KOPT-K1 (cell line): Measurements from ENCODE around the gene OR8K3.

Experiments
- H3K27ac ChIP-seq: fragments of 200-600 bp; sonication (generic); 2 replicates; pipeline ENCODE4 v1.5.1; 2016; ENCODE audit warnings: antibody characterized with exemption, mild to moderate bottlenecking, low read depth, low read length; ENCODE audit not compliant: poor library complexity, severe bottlenecking
- H3K36me3 ChIP-seq: fragments of 200-600 bp; sonication (generic); 2 replicates; pipeline ENCODE4 v1.5.1; 2017; ENCODE audit warnings: antibody characterized with exemption, mild to moderate bottlenecking, low read length, moderate library complexity; ENCODE audit not compliant: insufficient read depth
- H3K9me3 ChIP-seq: fragments of 200-600 bp; sonication (generic); 2 replicates; pipeline ENCODE4 v1.5.1; 2017; ENCODE audit warnings: antibody characterized with exemption, low read length, mild to moderate bottlenecking; ENCODE audit not compliant: insufficient read depth, poor library complexity, severe bottlenecking

OR8K3 gene

DNA sequence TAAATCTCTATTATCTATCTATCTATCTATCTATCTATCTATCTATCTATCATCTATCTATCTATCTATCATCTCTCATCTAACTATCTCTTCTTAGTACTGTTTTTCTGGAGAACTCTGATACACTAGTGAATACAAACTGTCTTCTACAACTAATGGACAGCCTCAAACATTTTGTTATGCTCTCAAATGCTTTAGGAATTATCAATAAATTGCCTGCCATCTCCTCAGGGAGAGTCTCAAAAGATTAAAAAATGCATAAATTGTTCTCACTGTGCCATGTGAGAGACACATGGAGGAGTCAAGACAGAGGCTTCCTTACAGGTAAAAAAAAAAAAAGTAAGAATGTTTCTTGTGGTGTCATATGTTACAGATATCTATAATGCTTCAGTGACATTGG is at the start of gene OR8K3:
OR8K3 (plus strand) TSS at position 301 of the 400 bp plus-strand sequence. CDS start 3,163 bp downstream, outside the sequence.
- Histone ChIP-seq H3K9me3 (no peaks in the 10 kb centered on the region), H3K36me3 (no peaks in the 10 kb centered on the region), H3K27ac (no peak within 1 kb of the TSS)

DNA sequence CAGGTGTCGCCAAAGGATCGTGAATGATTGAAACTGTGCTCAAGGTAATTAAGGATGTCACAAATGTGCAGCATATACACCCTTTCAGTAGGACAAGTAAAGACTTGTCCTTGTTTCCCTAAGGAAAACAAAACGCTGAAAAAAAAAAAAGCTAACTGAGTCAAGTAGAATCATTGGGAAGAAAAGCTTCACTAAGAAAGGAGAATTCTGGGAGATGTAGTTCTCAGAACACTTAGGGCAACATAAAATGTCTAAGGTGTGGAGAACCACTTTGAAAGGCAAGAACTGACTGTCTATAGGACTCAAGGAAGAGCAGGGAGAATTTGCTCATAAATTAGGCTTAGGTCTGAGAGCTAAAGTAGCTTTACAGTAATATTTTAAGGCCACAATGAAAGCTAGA is 43.9 kb upstream of the OR8K3 start:
- no peaks in the 10 kb centered on the region for H3K36me3 ChIP-seq
- H3K9me3 ChIP-seq, result no peaks in the 10 kb centered on the region
- H3K27ac ChIP-seq, result no peak overlapping the region

DNA sequence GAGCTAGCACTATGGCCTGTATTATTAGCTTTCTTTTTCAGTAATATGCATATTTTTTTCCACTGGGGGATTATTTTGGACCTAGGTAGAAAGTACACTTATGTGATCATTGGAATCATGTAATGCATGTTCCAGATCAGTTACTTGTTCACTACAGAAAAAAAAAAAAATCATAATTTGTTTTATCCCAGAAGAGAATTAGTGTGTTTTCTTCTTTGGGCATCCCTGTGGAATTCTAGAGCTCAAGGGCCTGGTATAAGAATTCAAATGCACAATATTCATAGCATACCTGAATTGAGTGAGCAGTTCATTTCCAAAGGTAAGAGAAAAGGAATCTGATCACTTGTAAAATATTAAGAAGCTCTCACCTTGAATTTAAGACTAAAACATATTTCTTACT is 41.1 kb upstream of the OR8K3 start, which contains the start of gene OR5T1:
OR5T1 (plus strand) TSS at position 301 of the 400 bp plus-strand sequence. CDS start 1,485 bp downstream, outside the sequence.
- Histone ChIP-seq H3K27ac (no peak within 1 kb of the TSS), H3K9me3 (no peaks in the 10 kb centered on the region), H3K36me3 (no peaks in the 10 kb centered on the region)

DNA sequence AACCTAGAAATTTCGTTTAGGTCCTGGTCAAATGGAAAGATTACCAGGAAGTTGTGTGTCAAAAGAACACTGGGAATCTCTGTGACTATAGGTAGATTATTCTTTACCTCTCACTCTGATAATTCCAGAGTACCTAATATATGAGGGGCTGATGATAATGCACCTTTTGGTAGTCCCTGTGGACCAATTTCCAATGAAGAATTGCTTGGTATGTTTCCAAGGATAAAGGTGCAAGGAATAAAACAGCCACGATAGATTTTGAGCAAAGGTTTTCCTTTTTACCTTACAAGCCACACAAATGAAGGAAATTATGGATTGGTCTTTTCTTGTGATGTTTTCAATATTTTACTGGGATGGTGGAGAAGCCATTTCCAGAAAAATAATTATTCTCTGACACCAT is 22.8 kb upstream of the OR8K3 start, which contains the start of gene OR8H1:
OR8H1 (minus strand) TSS at position 101 of the 400 bp plus-strand sequence. CDS start 1,192 bp downstream, outside the sequence.
- no peaks in the 10 kb centered on the region for H3K36me3 ChIP-seq
- H3K27ac ChIP-seq, result no peak within 1 kb of the TSS
- H3K9me3 ChIP-seq, result no peaks in the 10 kb centered on the region

DNA sequence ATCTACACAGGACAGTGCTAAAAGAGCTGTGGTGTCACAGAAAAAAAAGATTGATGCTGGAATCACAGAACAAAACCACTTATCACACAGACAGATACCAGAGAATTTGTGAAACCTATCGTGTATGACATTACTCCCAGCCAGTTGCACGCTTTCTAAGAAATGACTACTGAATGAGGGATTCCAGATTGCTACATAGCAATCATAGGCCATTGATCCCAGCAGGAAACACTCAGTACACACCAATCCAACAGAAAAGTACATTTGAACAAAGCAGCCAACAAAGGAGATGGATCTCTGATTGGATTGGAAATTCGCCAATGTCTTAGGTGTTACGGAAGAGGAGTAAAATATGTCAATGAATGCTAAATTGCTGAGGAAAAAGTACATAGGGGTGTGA is 18.0 kb upstream of the OR8K3 start:
- Histone ChIP-seq H3K36me3 (no peaks in the 10 kb centered on the region), H3K9me3 (no peaks in the 10 kb centered on the region), H3K27ac (no peak overlapping the region)

DNA sequence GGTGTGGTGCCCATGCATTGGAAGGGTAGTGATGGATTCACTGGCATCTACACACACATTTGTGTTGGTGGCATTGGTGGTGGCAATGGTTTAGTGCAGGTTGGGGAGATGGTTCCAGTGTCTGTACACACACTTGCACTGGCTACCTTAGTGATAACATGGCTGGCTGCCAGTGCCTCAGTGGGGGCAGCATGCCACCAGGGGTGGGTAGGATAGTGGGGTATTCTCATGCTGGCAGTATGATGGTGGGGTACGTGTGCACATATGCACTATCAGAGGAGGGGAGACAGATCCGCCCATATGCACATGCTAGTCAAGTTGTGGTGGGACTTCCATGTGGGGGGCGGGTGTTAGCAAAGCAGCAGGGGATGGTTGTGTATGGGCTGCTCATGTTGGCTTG is 7.1 kb upstream of the OR8K3 start:
- Histone ChIP-seq H3K27ac (no peak overlapping the region), H3K9me3 (peaks cover 4% of the 10 kb centered on the region), H3K36me3 (no peaks in the 10 kb centered on the region)

DNA sequence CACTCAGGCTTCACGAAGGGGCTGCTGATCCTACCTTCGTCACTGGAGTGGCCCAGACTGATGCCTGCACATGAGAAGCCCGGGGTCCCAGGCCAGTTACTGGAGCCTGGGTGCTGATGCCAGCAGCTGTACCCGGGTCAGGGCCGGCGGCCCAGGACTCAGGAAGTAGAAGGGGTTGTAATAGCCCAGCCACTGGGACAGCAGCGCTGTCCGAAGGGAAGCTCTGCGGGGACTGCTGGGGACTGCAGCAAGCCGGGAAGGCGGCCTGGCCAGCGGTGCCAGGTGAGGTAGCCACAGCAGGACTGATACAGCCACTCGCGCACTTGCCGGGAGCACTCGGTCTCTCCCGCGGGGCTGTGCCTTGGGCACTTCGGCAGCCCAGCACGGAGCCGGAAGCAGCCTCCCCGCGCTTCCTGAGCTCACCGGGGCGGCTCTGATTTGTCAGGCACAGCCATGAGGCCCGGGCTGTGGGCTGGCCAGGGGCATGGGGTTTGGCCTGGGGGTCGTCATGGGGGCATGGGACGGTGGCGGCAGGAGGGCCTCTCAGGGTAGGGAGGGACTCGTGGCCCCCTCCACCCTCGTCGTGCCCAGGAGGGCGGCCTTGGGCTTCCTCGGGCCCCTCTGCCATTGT is 17.0 kb downstream of the OR8K3 start:
- H3K27ac ChIP-seq, result no peak overlapping the region
- H3K36me3 ChIP-seq, result no peaks in the 10 kb centered on the region
- no peaks in the 10 kb centered on the region for H3K9me3 ChIP-seq

DNA sequence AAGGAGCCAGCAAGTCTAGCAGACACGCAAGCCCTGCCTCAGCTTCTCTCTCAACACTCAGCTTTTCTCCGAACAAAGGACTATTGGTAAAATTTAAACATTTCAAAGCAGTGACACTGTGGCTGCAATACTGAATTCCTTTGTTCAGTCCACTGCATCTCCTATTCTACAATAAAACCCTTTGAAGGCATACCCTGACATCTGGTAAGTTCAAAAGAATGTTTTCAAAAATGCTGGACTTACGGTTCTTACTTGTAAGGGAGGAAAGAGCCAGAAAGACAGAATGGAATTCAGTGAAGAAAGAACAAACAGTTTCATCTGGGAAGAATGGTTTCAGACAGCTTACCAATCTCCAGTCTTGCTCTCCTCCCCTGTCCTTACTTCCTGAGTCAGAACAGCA is 18.2 kb downstream of the OR8K3 start:
- H3K27ac ChIP-seq, result no peak overlapping the region
- H3K36me3 ChIP-seq, result no peaks in the 10 kb centered on the region
- H3K9me3 ChIP-seq, result no peaks in the 10 kb centered on the region

DNA sequence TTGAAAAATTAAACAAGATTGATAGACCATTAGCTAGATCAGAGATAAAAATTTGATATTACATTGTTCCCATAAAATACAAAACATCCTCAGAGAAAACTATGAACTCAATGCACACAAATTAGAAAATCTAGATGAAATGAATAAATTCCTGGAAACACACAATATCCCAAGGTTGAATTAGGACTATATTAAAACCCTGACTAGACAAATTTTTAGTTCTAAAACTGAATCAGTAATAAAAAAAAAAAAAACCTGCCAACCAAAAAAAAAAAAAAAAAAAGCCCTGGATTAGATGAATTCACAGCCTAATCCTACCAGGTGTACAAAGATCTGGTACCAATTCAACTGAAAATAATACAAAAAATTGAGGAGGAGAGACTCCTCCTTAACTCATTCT is 25.3 kb downstream of the OR8K3 start:
- H3K36me3 ChIP-seq, result no peaks in the 10 kb centered on the region
- no peak overlapping the region for H3K27ac ChIP-seq
- no peaks in the 10 kb centered on the region for H3K9me3 ChIP-seq

DNA sequence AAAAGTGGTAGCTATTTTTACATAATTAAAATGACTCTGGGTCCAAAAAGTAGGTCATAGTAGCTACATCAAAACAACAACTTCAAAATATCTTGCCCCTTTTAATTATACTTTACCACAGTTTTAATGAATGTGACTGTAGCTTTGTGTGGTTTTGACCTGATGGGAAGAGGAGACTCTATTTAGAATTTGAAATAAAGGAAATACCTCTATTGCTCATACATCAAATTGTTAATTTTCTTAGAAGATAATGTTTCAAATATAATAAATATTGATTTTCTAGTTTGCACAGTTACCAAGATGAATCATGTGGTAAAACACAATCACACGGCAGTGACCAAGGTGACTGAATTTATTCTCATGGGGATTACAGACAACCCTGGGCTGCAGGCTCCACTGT is 30.8 kb downstream of the OR8K3 start, which contains the start of gene OR8K1:
OR8K1 (plus strand) TSS at position 301 of the 400 bp plus-strand sequence; CDS start at position 301, 0 bp downstream.
- H3K36me3 ChIP-seq, result no peaks in the 10 kb centered on the region

DNA sequence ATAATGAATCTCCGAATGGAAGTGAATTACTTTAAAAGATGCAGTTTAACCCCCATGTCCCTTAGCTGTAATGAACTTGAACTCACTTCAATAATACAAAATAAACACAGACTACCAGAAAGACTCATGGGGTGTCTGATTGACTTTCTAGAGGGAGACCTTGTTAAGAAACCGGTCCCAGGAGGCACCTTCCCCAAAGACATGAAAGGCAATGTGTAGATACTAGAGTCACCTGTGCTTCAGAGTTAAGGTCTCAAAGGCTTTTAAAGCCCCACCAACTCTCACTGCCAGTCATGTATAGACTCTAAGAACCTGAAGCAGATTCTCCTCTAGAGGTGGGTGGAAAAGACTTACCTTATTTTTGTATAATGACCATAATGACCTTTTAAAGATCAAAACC is 39.0 kb downstream of the OR8K3 start, which contains the start of gene OR8J1:
OR8J1 (plus strand) TSS at position 301 of the 400 bp plus-strand sequence. CDS start 5,956 bp downstream, outside the sequence.
- H3K27ac ChIP-seq, result no peak within 1 kb of the TSS
- no peaks in the 10 kb centered on the region for H3K9me3 ChIP-seq
- H3K36me3 ChIP-seq, result no peaks in the 10 kb centered on the region

More for the DNA sequence above, 30.8 kb downstream of the OR8K3 start, which contains the start of gene OR8K1:
- Histone ChIP-seq H3K9me3 (no peaks in the 10 kb centered on the region), H3K27ac (no peak within 1 kb of the TSS)
